GM11168 (cell line): Measurements from ENCODE around the gene ACTR3.

Experiments
- in situ Hi-C: fragments of 300-500 bp; cut with MboI; formaldehyde crosslinking; loops from one replicate; pipeline ENCODE4 v1.12.0; 2022; ENCODE audit warnings: low sequenced_read_pairs; ENCODE audit not compliant: unreplicated experiment

The ACTR3 gene

GRCh38 chr2:113963965-113964364, 74.1 kb downstream of the ACTR3 start:
- in situ Hi-C loops, result no loop called here

GRCh38 chr2:113964436-113964835, 74.5 kb downstream of the ACTR3 start:
- in situ Hi-C loops, result no loop called here

- in situ Hi-C loops, result no loop called here
Measured at GRCh38 chr2:113965228-113965627, 75.3 kb downstream of the ACTR3 start.

GRCh38 chr2:113965644-113966043, 75.8 kb downstream of the ACTR3 start:
- in situ Hi-C loops, result no loop called here

- in situ Hi-C loops, result no loop called here
Measured at GRCh38 chr2:113966171-113966570, 76.3 kb downstream of the ACTR3 start.

- in situ Hi-C loops, result no loop called here
Measured at GRCh38 chr2:113966832-113967231, 76.9 kb downstream of the ACTR3 start.

- in situ Hi-C loops, result no loop called here
Measured at GRCh38 chr2:113967272-113967671, 77.4 kb downstream of the ACTR3 start.

- in situ Hi-C loops, result no loop called here
Measured at GRCh38 chr2:113972766-113973165, 82.9 kb downstream of the ACTR3 start.

- in situ Hi-C loops, result no loop called here
Measured at GRCh38 chr2:113973810-113974209, 83.9 kb downstream of the ACTR3 start.

GRCh38 chr2:113974727-113975126, 84.8 kb downstream of the ACTR3 start:
- in situ Hi-C loops, result no loop called here

GRCh38 chr2:113976277-113976928, 86.5 kb downstream of the ACTR3 start:
- in situ Hi-C loops, result no loop called here

- in situ Hi-C loops, result no loop called here
Measured at GRCh38 chr2:113977060-113977659, 87.3 kb downstream of the ACTR3 start.

- in situ Hi-C loops, result no loop called here
Measured at GRCh38 chr2:113977660-113978523, 88.0 kb downstream of the ACTR3 start.

- in situ Hi-C loops, result no loop called here
Measured at GRCh38 chr2:113978524-113979190, 88.8 kb downstream of the ACTR3 start.

GRCh38 chr2:113979191-113980128, 89.6 kb downstream of the ACTR3 start:
- in situ Hi-C loops, result no loop called here

- in situ Hi-C loops, result no loop called here
Measured at GRCh38 chr2:113980946-113981345, 91.1 kb downstream of the ACTR3 start.

GRCh38 chr2:113981404-113982134, 91.7 kb downstream of the ACTR3 start:
- in situ Hi-C loops, result no loop called here

GRCh38 chr2:113985554-113986397, 95.9 kb downstream of the ACTR3 start:
- in situ Hi-C loops, result no loop called here
